Hindlimb muscle (tissue), 1 donor: Measurements from ENCODE around the gene UNC50. TPM values are rescaled to one million over a fixed set of nuclear protein-coding genes. Genes with fewer than 3 reads are reported as not detected.
"Not testable (repeated sequence)": the region's sequence is repeated elsewhere in the genome, so short reads cannot be mapped to it uniquely, and the experiment has no call there.

Experiments
- DNase-seq: peaks from one replicate; pipeline ENCODE4 v3.0.0-alpha.2; 2013
- polyA plus RNA-seq: library from polyadenylated mRNA; unstranded; fragments of 120-200 nt; gene quantifications from one replicate; pipeline ENCODE4 v1.2.1, GENCODE V29; 2013; ENCODE audit not compliant: insufficient read length

The UNC50 gene
- polyA plus RNA-seq, 1 donor, result 25.5 TPM

- DNase-seq, result no peak
These were observed 31.6 kb upstream of the UNC50 start for GRCh38 chr2:98576666-98577312.

GRCh38 chr2:98577313-98577712, 31.1 kb upstream of the UNC50 start:
- no peak for DNase-seq

- DNase-seq, result no peak
These were observed 30.2 kb upstream of the UNC50 start for GRCh38 chr2:98578231-98578630.

GRCh38 chr2:98579926-98580325, 28.5 kb upstream of the UNC50 start:
- DNase-seq, result no peak

GRCh38 chr2:98580656-98581284, 27.6 kb upstream of the UNC50 start:
- no peak for DNase-seq

GRCh38 chr2:98582523-98582922, 25.9 kb upstream of the UNC50 start:
- DNase-seq, result no peak

GRCh38 chr2:98583276-98583675, 25.1 kb upstream of the UNC50 start:
- no peak for DNase-seq

GRCh38 chr2:98583816-98584618, 24.4 kb upstream of the UNC50 start:
- no peak for DNase-seq

- DNase-seq, result no peak
These were observed 23.0 kb upstream of the UNC50 start for GRCh38 chr2:98585386-98585785.

- DNase-seq, result no peak
These were observed 21.7 kb upstream of the UNC50 start for GRCh38 chr2:98586551-98587140.

- no peak for DNase-seq
These were observed 19.4 kb upstream of the UNC50 start for GRCh38 chr2:98588880-98589431.

- no peak for DNase-seq
These were observed 18.9 kb upstream of the UNC50 start for GRCh38 chr2:98589489-98589888.

GRCh38 chr2:98592565-98592964, 15.8 kb upstream of the UNC50 start:
- DNase-seq, result no peak

- DNase-seq, result not testable (repeated sequence)
These were observed 13.7 kb upstream of the UNC50 start for GRCh38 chr2:98594665-98595064.

GRCh38 chr2:98598781-98599428, 9.5 kb upstream of the UNC50 start:
- DNase-seq, result no peak

- DNase-seq, result no peak
These were observed 6.8 kb upstream of the UNC50 start for GRCh38 chr2:98601532-98602132.

GRCh38 chr2:98604547-98604946, 3.8 kb upstream of the UNC50 start:
- DNase-seq, result no peak

GRCh38 chr2:98605076-98605475, 3.3 kb upstream of the UNC50 start:
- no peak for DNase-seq

GRCh38 chr2:98606431-98606830, 2.0 kb upstream of the UNC50 start:
- no peak for DNase-seq

- DNase-seq, result no peak
These were observed 1.3 kb upstream of the UNC50 start for GRCh38 chr2:98607104-98607503.

GRCh38 chr2:98607741-98608115, 661 bp upstream of the UNC50 start:
- DNase-seq, result no peak

- peak; percentile 17 for DNase-seq
These were observed 694 bp downstream of the UNC50 start for GRCh38 chr2:98608962-98609604.
